Measurements from ENCODE around the gene NOS3.

Gene NOS3

GRCh38 chr7:150990416-150991186 lies at the start of gene NOS3:
Gene NOS3 (plus strand): TSS chr7:150991017. CDS start chr7:150993804, 2,787 bp downstream.
- no peak for DNase-seq (ENCODE audit: low read depth)

- no peak for DNase-seq (ENCODE audit: low read depth)
These were observed 49.3 kb upstream of the NOS3 start for GRCh38 chr7:150941351-150942000.

DNA sequence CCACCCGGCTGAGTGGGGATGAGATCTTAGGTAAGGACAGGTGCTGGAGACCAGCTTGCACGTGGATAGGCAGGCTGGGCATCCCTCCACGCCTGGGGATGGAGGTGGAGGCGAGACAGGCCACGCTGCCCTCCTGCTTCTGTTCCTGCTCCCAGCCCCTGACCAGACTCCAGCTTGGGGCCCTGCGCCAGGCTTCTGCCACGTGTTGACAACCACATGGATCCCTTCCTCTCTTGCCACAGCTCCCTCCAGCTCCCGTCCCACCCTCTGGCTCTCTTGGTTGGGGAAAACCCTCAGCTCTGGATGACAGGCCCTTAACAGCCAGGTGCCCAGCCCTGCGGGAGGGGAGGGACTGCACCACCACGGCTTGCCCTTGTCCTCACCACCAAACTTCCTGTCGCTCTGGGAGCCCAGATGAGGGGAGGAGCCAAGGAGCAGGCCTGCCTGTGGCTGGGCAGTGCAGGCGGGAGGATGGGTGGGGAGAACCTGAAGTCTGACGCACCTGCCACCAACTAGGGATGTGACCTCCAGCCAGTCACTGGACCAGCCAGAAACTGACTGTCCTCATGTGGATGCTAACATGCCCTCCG lies 48.7 kb upstream of the NOS3 start:
- DNase-seq (ENCODE audit: low read depth) = no peak

GRCh38 chr7:150942591-150943452 lies 48.0 kb upstream of the NOS3 start:
- no peak for DNase-seq (ENCODE audit: low read depth)

DNA sequence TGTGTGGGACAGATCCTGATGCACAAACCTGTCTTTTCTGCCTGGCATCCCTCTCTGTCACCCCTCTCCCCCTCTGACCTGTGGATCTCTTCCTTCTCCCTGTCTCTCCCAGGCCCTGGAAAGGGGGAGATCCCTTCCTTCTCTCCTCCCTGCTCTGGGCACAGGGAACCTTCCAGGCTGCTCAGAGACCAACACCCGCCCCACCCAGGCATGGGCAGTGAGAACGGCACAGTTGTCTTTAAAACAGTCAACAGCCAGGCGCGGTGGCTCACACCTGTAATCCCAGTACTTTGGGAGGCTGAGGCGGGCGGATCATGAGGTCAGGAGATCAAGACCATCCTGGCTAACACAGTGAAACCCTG lies 47.4 kb upstream of the NOS3 start:
- DNase-seq (ENCODE audit: low read depth) = no peak

DNA sequence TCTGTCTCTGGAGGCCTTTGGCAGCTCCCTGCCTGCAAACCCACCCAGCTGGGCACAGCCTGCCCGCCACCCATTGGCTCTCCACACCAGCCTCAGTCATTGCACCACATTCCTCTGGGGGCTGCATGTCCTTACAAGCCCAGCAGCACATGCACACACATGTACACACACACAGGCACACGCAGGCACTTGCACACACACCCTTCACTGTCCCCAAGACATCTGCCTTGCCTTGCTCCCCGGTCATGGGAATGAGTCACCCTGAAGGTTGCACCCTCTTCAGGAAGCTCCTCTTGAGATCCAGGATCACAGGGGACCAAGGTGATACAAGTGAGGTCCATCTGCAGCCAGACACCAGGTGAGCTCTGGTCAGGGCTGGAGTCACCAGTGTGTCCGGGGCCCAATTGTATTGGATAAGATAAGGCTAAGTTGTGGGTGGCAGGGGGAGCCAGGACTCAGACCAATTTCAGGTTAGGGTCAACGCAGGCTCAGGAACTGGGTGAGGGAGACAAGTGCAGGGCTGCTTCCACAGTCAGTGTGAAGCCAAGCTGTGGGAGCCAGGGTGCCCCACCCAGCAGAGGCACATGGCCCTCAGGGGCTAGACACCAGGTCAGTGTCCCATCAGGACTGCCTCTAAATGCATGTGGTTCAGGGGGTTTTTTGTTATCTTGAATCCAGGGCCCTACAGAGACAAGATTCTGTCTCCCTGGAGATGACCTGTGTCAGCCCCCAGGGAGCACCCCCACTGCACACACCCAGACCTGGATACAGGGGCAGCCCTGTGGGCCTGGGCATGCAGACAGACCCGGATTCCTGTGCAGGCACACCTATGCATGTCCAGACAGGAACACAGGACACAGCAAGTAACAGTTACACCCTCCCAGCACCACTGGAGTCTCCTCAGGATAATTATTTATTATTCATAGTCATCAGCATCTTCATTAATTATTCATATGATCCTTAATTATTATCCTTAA lies 46.5 kb upstream of the NOS3 start:
- no peak for DNase-seq (ENCODE audit: low read depth)

DNA sequence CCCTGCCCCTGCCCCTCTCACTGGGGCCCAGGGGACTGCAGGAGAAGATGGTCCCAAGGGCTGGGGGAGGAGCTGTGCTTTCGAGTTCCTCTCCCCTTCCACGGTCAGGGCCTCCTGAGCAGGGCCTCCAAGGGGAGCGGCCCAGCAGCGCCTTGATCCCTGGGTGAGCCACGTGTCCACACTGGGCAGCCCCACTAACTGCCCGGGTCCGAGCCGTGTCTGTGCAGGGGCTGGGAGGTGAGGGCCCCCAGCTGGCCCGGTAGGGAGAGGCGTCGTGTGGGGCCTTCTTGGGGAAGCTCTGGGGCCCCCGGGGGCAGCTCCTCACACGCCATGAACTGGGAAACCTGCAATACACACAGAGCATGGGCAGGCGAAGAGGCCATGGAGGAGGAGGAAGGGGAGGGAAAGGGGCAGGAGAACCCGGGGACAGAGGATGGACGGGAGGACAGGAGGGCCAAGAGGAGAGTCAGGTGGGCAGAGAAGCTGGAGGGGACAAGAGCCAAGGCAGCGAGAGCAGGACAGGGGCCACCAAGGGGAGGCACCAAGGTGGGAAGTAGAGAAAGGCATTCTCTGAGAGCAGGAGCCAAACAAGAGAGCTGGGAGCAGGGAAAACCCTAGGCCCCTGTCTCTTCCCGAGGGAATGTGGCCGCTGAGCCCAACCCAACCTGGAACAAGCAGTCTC lies 45.5 kb upstream of the NOS3 start:
- DNase-seq (ENCODE audit: low read depth) = no peak

- no peak for DNase-seq (ENCODE audit: low read depth)
These were observed 44.9 kb upstream of the NOS3 start for GRCh38 chr7:150945853-150946420.

GRCh38 chr7:150946421-150947240 lies 44.2 kb upstream of the NOS3 start:
- DNase-seq (ENCODE audit: low read depth) = no peak

DNA sequence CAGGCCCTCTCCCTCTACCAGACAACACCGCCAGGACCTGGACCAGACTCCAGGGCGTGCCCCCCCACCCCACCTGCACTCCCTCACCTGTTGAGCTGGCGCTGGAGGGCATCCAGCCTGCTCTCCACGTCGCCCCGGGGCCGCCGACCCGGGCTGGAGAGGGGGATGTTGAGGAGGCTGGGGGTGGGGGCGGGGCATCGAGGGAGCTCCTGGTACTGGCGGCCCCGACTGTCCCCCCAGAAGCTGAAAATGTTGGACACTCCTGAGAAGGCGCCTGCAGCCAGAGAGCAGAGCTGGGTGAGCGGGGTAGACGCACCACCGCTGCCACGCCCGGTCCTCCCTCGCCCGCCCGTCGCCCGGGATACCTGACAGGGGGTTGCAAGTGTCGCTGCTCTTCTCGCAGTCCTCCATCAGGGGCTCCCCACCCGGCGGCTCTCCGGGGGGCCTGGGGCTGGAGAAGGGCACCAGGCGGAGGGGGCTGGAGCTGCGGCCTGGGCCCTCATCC lies 43.5 kb upstream of the NOS3 start:
- DNase-seq (ENCODE audit: low read depth) = no peak

DNA sequence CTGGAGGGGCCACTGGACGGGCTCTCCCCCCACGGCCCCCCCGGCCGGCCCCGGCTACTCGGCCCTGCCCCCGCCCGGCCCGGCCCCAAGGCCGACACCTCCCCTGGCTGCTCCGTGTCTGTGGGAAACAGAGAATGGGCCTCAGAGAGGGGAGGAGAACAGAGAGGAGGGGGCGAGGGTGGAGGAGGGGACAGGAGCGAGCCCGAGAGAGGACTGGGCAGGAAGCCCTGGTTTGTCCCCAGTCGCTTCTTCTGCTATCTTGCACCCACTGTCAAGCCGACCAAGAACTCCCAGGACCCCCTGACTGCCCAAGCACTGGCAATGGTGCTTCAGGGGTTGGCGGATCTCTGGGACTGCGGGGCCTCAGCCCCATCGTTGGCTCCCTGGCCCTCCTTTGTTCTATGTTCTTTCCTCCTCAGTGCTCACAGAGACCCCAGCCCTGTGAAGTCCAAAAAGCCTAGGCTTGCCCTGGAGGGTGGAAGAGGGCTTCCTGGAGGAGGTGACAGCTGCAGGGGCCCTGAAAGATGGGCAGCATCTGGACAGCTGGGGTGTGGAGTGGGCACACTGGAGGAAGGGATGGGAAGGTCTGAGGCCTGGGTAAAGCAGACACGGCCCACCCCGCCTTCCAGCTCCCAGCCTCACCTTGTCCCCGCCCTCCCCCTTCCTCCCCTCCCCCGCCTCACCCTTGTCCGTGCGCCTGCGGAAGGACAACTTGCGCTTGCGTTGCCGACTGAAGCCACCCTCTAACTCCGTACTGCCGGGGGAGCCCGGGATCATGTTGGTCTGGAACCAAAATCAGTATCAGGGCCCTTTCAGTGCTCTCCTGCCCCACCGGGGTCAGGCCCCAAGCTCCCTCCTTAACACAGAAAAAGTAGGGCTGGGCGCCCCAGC lies 42.8 kb upstream of the NOS3 start:
- DNase-seq (ENCODE audit: low read depth) = no peak

DNA sequence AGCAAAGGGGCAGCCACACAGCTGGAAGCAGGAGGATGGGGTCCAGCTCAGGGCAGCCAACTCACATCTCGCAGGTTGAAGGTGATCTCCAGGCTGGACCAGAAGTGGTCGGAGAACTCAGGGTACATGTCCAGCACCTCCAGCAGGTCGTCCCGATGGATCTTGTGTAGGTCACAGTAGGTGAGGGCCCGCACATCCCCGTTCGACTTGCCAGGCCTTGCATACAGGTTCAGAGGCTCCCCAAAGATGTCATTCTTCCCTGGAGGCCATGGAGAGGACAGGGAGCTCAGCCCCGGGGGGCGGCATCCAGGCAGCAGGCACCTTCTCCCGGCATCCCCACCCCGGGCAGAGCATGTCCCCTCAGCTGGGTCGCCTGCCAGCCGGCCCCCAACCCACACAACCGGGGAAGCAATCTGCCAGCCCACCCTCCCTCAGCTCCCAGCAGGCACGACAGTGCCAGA lies 42.0 kb upstream of the NOS3 start:
- DNase-seq (ENCODE audit: low read depth) = no peak

GRCh38 chr7:150949564-150949963 lies 41.3 kb upstream of the NOS3 start:
- DNase-seq (ENCODE audit: low read depth) = no peak

DNA sequence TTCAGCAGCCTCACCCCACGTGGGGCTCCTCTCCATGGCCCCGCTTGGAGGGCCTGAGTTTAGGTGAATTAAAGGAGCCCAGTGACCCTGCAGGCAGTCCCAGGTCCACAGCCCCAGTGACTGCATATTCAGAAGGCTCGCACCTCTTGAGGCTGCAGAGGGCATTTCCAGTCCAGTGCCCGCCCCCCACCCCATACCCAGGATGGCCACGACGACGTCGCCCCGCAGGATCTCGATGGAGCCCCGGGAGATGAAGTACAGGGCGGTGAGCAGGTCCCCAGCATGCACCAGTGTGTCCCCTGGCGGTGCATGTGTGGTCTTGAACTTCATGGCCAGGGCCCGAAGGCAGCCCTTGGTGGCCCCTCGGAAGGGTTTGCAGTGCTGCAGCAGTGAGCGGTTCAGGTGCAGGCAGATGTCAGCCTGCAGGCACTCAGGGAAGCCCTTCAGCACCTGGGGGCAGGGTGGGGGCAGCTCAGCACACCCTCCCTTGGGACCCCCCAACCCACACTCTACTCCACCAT lies 40.8 kb upstream of the NOS3 start:
- DNase-seq (ENCODE audit: low read depth) = no peak

DNA sequence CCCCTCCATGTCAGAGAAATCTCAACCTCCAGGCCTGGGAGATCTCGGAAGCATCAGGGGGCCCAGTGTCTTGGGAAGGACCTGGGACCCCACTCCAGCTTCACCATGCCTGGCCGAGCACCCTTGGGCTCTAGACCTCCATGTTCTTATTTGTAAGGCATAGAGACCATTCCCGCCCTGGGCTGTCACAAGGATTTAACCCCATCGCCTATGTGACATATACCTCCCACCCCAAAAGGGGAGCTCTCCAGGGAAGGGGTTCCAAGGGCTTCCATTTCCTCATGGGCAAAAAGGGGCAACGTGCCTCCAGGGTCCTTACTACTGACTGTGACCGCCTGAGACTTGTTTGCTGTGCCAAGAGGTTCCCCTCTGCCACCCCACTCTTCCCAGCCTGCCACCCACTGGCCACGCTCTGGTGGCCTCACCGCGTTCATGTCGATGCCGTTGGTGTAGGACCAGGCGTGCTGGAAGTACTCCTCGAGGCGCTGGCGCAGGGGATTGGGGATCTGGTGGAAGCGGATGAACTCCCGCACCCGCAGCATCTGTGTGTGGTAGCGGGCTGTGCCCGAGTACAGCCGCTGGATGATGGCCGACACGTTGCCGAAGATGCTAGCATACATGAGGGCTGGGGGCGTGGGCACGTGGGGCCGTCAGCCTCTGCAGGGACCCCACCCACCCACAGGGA lies 40.2 kb upstream of the NOS3 start:
- DNase-seq (ENCODE audit: low read depth) = no peak

- DNase-seq (ENCODE audit: low read depth) = no peak
These were observed 39.7 kb upstream of the NOS3 start for GRCh38 chr7:150951181-150951520.

DNA sequence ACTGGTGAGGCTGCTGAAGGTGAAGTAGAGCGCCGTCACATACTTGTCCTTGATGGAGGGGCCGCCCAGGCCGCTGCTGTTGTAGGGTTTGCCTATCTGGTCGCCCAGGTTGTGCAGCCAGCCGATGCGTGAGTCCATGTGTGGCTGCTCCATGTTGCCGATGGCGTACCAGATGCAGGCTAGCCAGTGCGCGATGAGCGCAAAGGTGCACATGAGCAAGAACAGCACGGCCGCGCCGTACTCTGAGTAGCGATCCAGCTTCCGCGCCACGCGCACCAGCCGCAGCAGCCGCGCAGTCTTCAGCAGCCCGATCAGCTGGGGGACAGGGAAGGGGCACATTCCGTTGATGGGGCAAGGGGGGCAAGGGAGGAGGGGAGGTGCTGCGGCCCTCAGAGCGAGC lies 39.3 kb upstream of the NOS3 start:
- DNase-seq (ENCODE audit: low read depth) = no peak

All from stimulated activated CD8-positive, alpha-beta memory T cell treated with anti-CD3 and anti-CD28 coated beads, Interleukin-15, amount 100 ng/mL, for 24 hours (primary cell).